AG04450 (cell line): ENCODE measurements around the gene ATF4. TPM values are rescaled to one million over a fixed set of nuclear protein-coding genes. Genes with fewer than 3 reads are reported as not detected.

ENCODE experiments used
- CTCF ChIA-PET: fragments of 300-600, 350-600 bp; formaldehyde crosslinking; extraction: SDS; loops from one replicate; lab custom pipeline; 2022; ENCODE audit warnings: antibody characterized with exemption, inconsistent platforms; lab: Charles Lee
- POLR2A ChIA-PET: fragments of 350-600 bp; formaldehyde crosslinking; extraction: SDS; loops from one replicate; lab custom pipeline; 2021; ENCODE audit warnings: antibody characterized with exemption, inconsistent platforms; lab: Yijun Ruan, JAX
- DNase-seq: peaks from one replicate; pipeline ENCODE4 v3.0.0-alpha.2; 2011; ENCODE audit warnings: low read depth, low spot score
- H3K27ac ChIP-seq: one replicate; pipeline ENCODE4 v1.5.1; 2012; ENCODE audit warnings: low read depth, low read length, control low read depth
- H3K27me3 ChIP-seq: one replicate; pipeline ENCODE4 v1.6.0; 2012; ENCODE audit warnings: low read length; ENCODE audit not compliant: control insufficient read depth, insufficient read depth
- H3K4me3 ChIP-seq: 2 replicates; pipeline ENCODE4 v1.5.1; 2011; ENCODE audit warnings: mild to moderate bottlenecking, low read depth, low read length, control low read depth
- H3K9me3 ChIP-seq: 2 replicates; pipeline ENCODE4 v1.5.1; 2012; ENCODE audit warnings: low read length; ENCODE audit not compliant: control insufficient read depth, insufficient read depth
- CTCF ChIP-seq: IDR thresholded peaks from 2 replicates; pipeline ENCODE4 v1.5.1; 2011; ENCODE audit warnings: low read depth, low read length, control low read depth, inconsistent platforms
- polyA plus RNA-seq: library from polyadenylated mRNA; depleted of rRNA; stranded (reverse); fragments of >200 nt; gene quantifications from 2 replicates; pipeline ENCODE4 v1.2.3, GENCODE V29; 2011

The ATF4 gene
- polyA plus RNA-seq, 1 experiment, result 936 TPM

DNA sequence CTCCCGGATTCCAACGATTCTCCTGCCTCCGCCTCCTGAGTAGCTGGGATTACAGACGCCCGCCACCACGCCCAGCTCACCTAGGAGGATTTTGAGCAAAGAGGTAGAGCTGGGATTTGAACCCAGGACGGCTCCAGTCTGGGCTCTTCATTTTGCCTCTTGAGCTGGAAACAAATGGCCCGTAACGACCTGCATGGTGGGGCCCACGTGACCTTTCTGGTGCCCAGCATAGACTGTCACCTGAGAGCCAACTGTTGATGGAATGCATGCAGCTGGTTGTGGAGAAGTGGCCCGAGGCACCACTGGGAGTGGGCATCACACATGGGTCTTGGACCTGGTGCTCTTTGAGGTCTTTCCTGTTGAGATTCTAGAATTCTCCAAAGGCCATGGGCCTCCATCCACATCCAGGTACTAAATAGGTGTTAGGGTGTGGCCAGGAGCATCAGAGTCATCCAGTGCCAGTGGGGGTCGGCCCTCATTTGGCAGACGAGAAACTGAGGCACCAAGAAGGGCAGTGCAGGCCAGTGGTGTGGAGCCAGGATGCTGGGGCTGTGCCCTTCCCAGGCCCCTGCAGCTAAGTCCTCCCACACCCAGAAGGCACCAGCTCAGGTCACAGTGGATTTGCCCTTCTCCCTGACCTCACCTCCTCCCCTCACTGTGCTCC is 3.9 kb downstream of the ATF4 start:
- no peak overlapping the region for H3K4me3 ChIP-seq
- peaks cover 4% of the 10 kb centered on the region; the same call in 1 of the 2 replicates for H3K9me3 ChIP-seq
- no peak for DNase-seq
- TF ChIP-seq CTCF, result no peak
- H3K27ac ChIP-seq, result peak overlapping the region; percentile 21
- ChIA-PET POLR2A (interaction anchor here (0.6 to 2.3 kb wide), 11 partner anchors 8 to 653 kb away, joined by 3 to 29 read pairs (median 4); partner anchors contain the start of genes RPL3, RPS19BP1, TAB1 and TNRC6B), CTCF (interaction anchor here (1.2 to 2.0 kb wide), 2 partner anchors 10 to 30 kb away, joined by 5 to 6 read pairs; no protein-coding TSS in a partner anchor)
- no peaks in the 10 kb centered on the region for H3K27me3 ChIP-seq

DNA sequence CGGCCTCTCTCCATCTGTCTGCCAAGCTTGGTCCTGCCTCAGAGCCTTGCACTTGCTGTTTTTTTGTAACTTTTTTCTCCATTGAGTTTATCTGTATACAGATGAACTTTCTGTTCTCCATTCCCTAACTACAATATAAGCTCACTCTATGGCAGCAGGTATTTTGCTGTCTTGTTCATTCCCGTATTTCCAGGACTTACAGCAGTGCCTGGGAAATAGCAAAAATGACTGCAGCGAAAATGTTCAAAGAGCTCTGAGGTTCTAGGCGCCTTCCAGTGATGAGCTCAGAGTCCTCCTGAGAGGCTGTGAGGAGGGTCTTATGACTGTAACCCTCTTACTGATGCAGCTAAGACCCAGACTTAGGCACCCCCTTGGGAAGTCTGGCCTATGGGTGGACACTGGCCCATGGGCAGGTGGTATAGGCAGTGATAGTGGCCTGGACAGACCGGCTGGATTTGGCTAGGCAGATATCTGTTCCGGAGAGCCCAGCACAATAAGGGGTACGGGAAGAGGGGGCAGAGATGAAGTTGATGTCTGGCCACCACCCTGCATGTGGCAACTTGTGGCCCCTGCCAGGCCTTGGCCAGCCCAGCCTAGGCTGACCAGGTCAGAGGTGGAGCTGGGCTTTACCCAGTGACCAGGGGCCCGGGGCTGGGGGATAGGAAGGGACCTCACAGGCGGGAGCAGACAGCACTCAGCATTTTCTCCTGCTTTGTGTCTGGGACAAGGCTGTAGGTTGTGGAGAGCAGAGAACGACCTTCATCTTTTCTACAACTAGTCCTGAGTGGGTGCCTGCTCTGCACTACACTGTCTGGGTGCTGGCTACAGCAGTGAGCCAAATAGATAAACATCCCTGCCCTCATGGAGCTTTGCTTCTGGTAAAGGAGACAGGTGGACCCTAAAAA is 4.6 kb downstream of the ATF4 start:
- no peak for DNase-seq
- ChIA-PET POLR2A (interaction anchor here (0.6 to 1.8 kb wide), 6 partner anchors 8 to 653 kb away, joined by 3 to 6 read pairs (median 4); partner anchors contain the start of genes RPL3, RPS19BP1, TAB1 and TNRC6B), CTCF (interaction anchor here (1.2 to 2.0 kb wide), 2 partner anchors 10 to 31 kb away, joined by 5 to 6 read pairs; no protein-coding TSS in a partner anchor)
- no peak overlapping the region for H3K4me3 ChIP-seq
- no peak for TF ChIP-seq CTCF
- H3K27ac ChIP-seq, result peak overlapping the region; percentile 39
- no peaks in the 10 kb centered on the region for H3K27me3 ChIP-seq
- peaks cover 4% of the 10 kb centered on the region; the same call in 1 of the 2 replicates for H3K9me3 ChIP-seq

DNA sequence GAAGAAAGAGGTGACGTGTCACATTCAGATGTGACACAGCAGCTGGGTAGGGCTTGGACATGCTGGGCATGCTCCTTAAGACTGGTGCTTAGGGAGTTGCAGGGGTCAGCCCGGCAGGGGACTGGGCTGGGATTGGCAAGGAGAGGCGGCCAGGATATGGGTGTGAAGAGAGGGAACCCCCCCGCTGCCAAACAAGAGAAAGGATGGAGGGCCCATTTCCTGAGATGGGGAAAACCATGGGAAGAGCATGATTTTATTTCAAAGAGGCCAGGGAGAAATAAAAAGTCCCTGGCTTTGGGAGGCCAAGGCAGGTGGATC is 5.3 kb downstream of the ATF4 start:
- POLR2A ChIA-PET, result interaction anchor here (1.7 to 1.8 kb wide), 2 partner anchors 126 to 206 kb away, joined by 5 to 6 read pairs; partner anchors contain the start of genes RPL3 and TAB1
- Histone ChIP-seq H3K4me3 (no peak overlapping the region), H3K27ac (no peak overlapping the region), H3K9me3 (peaks cover 2% of the 10 kb centered on the region; the same call in 1 of the 2 replicates), H3K27me3 (no peaks in the 10 kb centered on the region)
- CTCF ChIA-PET, result interaction anchor here (2.0 kb wide), 1 partner anchor 32 kb away, joined by 6 read pairs; no protein-coding TSS in a partner anchor
- no peak for TF ChIP-seq CTCF
- no peak for DNase-seq

DNA sequence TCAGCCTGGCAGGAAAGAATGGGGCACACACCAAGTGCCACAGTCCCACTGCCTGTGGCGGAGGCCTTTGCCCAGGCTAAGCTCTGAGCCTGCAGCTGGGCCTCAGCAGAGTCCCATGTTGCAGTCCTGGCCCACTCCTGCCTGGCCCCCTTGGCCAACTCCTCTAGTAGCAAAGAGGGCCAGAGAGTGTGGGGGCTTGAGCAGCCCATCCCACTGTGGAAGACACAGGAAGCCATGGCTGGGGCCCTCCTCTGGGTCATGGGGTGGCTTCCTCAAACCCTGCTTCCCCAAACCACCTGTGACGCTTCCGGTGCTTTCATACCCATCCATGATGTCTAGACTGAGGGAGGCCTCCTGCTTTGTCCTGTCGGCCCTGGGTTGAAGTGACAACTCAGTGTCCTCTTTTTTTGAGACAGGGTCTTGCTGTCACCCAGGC is 6.4 kb downstream of the ATF4 start:
- H3K27ac ChIP-seq, result no peak overlapping the region
- POLR2A ChIA-PET, result interaction anchor here (0.5 to 1.8 kb wide), 4 partner anchors 9 to 635 kb away, joined by 3 to 5 read pairs (median 3); no protein-coding TSS in a partner anchor
- no peak overlapping the region for H3K4me3 ChIP-seq
- DNase-seq, result no peak
- CTCF ChIA-PET, result interaction anchor here (0.8 kb wide), 1 partner anchor 30 kb away, joined by 3 read pairs; no protein-coding TSS in a partner anchor
- TF ChIP-seq CTCF, result no peak
- no peaks in the 10 kb centered on the region for H3K27me3 ChIP-seq
- no peaks in the 10 kb centered on the region for H3K9me3 ChIP-seq
